NCI-H446 treated with DMSO at 0.1 percent for 48 hours (cell line): Measurements from ENCODE around the gene CLEC4A.
A peak's percentile ranks its signal among the peaks of the same experiment; 100 is the strongest.
"Not testable (repeated sequence)": the region's sequence is repeated elsewhere in the genome, so short reads cannot be mapped to it uniquely, and the experiment has no call there.

Experiments
- DNase-seq: peaks from one replicate; lab custom pipeline; 2025; lab: John Stamatoyannopoulos, UW

Gene CLEC4A

GRCh38 chr12:8133636-8134397, 10.4 kb downstream of the CLEC4A start:
- DNase-seq, result not testable (repeated sequence)

GRCh38 chr12:8134398-8134930, 11.0 kb downstream of the CLEC4A start:
- DNase-seq, result not testable (repeated sequence)

DNA sequence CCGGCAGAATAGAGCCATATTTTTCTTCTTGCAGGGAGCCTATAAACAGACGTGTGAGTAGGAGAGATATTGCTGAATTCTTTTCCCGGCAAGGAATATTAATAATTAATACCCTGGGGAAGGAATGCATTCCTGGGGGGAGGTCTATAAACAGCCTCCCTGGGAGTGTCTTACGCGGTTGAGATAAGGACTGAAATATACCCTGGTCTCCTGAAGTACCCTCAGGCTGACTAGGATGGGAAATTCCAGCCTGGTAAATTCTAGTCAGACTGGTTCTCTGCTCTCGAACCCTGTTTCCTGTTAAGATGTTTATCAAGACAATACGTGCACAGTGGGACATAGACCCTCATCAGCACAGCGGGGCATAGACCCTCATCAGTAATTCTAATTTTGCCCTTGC, 18.2 kb downstream of the CLEC4A start:
- DNase-seq, result not testable (repeated sequence)

DNA sequence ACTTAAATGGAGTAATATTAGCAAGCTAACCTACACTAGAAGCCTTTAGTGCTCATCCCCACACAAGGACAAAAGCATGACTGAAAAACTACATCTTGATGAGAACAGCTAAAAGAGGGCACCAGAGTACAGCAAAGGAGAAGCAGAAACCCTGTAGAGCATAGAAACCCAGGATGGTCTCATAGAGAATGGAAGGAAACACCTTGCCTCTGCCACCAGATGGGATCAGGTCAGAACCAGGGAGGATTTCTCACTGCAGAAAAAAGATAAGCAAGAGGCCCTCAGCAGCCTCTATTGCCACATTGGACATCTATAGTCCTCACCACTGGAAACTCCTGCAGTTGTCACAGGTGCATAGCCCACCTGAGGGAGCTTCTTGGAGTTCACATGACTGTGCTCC, 19.8 kb downstream of the CLEC4A start:
- DNase-seq, result no peak

DNA sequence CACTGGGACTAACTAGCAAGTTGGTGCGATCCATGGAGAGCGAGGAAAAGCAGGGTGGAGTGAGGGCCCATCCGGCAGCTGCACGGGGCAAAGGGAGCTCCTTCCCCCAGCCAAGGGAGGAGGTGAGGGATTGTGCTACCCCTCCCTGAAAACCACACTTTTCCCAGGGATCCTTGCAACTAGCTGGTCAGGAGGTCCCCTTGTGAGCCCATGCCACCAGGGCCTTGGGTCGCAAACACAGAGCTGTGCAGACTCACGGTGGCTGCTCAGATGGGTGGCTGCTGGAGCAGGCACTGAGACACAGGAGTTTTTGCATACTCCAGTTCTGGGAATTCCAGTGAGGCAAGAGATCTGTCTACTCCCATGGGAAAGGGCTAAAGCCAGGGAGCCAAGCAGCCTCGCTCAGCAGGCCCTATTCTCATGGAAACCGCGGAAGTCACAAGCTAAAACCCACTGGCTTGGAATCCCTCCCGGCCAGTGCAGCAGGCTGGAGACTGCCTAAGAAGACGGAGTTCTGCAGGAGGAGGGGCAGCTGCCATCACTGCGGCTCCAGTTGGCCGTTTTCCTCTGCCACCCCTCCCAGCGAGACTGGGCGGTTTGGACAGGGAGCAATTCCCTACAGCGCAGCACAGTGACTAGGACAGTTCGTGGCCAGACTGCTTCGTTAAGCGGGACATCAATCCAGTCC, 22.5 kb downstream of the CLEC4A start:
- peak; percentile 4 for DNase-seq

- no peak for DNase-seq
Measured at GRCh38 chr12:8146442-8146771, 23.0 kb downstream of the CLEC4A start.

DNA sequence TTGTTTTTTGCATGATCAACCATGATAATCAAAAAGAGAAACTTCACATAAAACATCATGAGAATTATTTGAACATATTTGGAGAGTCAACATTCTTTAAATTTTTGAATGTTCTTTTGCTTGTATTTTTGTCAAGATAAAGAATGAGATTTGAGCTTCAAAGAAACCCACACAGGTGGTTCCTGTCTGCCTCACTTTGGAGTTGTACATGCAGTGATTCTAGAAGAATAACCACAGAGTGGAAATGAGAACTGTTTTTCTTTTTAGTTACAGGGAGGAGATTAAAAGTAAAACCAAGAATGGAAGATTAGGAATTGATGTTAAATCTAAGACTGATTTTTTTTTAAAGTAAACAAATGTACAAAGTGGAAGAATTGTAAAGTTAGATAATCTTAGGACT, 31.1 kb downstream of the CLEC4A start:
- no peak for DNase-seq

DNA sequence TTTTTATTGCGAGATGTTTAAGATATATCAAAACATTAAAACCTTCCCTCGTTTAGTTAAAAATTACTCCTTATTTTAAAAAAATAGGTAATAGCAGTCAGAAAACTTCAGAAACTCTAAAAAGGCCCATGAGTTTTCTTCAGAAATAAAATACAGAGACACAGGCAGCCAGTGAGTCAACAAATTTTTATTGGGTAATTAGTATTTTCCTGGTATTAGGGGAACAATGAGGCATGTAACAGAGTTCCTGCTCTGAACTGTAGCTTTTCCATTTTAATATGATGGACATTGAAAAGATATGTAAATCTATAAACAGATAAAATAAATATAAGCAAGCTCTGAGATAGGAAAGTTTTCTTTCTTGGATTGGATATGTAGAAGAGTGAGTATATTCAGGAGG, 33.0 kb downstream of the CLEC4A start:
- DNase-seq, result no peak

DNA sequence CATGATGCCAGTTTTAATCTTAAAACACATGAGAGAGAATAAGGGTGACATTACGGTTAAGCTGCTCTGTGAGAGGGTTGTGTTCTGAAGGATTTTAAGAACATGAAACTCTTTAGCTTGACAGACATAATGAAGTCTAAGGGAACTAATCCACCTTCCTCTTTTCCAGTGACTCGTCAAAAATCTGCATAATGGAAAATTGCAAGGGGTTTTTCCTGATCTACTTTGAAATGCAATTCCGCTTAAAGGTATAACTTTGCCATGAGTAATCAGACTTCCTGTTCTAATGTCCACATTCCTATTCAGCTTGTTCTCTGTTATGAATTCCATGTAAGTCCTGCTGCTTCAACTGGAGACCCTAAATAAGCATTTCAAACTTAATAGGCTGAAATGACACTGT, 33.4 kb downstream of the CLEC4A start, which contains the start of gene ZNF705A:
TSS of gene ZNF705A (plus strand) at position 171 of the 400 bp plus-strand sequence. CDS start 15,611 bp downstream, outside the sequence.
- no peak for DNase-seq

- no peak for DNase-seq
Measured at GRCh38 chr12:8157484-8158198, 34.2 kb downstream of the CLEC4A start.

GRCh38 chr12:8172911-8173310, 49.5 kb downstream of the CLEC4A start:
- DNase-seq, result not testable (repeated sequence)

DNA sequence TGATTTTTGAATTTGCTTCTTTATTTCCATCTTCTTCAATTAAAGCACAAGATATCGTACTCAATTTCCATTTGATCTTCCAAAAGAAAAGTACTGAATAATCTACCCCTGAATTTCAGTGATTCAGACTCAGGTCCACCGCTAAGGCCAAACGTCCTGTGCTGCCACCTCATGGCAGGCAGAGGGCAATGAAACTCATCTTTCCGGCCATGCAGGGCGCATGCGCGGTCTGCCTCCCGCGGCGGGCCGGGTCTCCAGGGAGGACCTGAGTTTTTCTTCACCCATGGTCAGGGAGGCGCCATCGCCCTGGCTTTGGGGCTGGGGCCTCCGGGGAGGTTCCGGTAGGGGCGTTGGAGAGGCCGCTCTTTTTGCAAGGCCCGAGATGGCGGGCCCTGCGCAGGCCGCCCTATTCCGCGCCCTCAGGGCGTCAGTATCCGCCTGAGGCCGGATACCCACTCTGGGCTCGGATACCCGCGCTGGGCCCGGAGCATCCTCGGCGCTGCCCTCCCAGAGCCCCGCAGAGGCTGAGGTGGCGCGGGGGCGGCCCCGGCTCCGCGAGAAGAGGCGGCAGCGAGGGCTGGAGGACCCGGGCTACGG, 56.7 kb downstream of the CLEC4A start:
- DNase-seq, result peak; percentile 31

- not testable (repeated sequence) for DNase-seq
Measured at GRCh38 chr12:8181271-8181670, 57.9 kb downstream of the CLEC4A start.

DNA sequence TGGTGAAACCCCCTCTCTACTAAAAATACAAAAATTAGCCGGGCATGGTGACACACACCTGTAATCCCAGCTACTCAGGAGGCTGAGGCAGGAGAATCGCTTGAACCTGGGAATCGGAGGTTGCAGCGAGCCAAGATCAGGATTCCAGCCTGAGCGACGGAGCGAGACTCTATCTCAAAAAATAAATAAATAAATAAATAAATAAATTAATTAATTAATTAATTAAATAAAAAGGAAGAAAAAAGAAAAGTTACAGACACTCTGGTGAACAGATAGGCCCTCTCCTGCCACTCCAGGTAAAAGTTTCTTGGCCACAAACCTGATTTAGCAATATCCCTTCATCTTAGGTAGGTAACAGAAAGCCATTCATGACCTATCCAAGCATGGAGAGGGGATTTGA, 59.5 kb downstream of the CLEC4A start:
- not testable (repeated sequence) for DNase-seq

DNA sequence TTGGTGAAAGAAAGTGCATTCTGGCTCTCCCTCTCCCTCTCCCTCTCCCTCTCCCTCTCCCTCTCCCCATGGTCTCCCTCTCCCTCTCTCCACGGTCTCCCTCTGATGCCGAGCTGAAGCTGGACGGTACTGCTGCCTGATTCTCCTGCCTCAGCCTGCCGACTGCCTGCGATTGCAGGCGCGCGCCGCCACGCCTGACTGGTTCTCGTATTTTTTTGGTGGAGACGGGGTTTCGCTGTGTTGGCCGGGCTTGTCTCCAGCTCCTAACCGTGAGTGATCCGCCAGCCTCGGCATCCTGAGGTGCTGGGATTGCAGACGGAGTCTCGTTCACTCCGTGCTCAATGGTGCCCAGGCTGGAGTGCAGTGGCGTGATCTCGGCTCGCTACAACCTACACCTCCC, 59.9 kb downstream of the CLEC4A start:
- not testable (repeated sequence) for DNase-seq

- not testable (repeated sequence) for DNase-seq
Measured at GRCh38 chr12:8184206-8184605, 60.8 kb downstream of the CLEC4A start.

DNA sequence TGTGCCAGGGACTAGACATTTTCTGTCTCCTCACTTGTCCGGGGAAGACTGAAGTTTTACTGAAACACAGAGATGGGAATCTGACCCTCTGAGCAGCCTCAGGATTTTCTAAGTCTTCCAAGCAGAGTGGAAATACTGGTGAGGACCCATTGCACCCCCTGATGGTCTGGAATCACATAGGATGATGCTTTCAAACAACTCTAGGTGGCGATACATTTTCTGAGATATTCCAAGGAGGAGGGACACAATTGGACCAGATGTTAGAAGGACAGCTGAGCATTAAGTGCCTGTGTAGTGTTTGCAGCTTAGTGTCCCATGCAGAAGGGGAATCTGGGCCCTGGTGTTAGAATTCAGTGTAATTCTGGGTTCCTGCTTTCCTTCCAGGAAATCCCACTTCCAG, 64.7 kb downstream of the CLEC4A start:
- not testable (repeated sequence) for DNase-seq
